Fibroblast of skin of scalp (primary cell): ENCODE measurements around the gene CCDC6.
A peak's percentile ranks its signal among the peaks of the same experiment; 100 is the strongest.

ENCODE experiments used
- DNase-seq: peaks from one replicate; pipeline ENCODE4 v3.0.0-alpha.2; 2013

CCDC6 gene

DNA sequence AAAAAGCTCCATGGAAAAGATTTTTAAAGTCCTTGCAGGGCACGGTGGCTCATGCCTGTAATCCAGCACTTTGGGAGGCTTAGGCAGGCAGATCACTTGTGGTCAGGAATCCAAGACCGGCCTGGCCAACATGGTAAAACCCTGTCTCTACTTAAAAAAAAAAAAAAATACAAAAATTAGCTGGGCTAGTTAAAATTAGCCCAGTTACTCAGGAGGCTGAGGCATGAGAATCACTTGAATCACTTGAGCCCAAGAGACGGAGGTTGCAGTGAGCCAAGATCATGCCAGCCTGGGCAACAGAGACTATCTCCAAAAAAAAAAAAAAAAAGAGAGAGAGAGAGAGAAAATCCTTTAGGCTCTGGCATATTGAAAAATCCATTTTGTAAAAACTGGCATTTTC is 61.9 kb downstream of the CCDC6 start:
- no peak for DNase-seq

GRCh38 chr10:59843748-59844147 is 62.6 kb downstream of the CCDC6 start:
- DNase-seq: no peak

DNA sequence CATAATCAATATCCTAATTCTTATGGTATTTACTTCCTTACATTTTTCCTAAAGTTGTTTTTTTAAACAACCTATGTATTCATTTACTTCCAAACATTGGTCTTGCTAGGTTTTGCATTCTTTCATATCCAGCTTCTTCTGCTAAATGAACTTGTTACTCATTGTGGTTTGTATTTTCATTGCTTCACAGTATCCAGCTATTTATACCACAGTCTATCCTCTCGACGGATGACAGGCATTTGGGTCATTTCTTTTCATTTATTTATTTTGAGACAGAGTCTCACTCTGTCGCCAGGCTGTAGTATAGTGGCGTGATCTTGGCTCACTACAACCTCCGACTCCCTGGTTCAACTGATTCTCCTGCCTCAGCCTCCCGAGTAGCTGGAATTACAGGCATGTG is 66.8 kb downstream of the CCDC6 start:
- DNase-seq: peak; percentile 61

- no peak for DNase-seq
Measured at GRCh38 chr10:59838085-59838789, 68.1 kb downstream of the CCDC6 start.

DNA sequence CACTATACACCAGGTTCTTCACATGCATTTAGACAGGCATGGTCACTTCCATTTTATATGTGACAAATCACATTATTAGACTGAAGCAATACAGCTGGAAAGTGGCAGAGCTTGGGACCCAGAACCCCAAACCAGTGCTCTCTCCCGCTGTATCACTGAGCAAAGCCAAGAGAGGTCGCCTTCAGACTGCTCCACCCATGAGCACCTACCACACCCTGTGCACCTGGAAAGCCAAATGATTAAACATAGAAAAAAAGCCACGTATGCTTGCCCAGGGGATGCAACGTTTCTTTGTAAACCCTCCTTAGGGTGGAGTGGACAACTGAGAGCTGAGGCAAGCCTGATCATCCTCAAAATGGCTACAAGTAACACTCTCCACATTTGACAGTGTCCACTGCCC is 72.5 kb downstream of the CCDC6 start:
- DNase-seq: no peak

GRCh38 chr10:59832506-59832905 is 73.8 kb downstream of the CCDC6 start:
- no peak for DNase-seq

DNA sequence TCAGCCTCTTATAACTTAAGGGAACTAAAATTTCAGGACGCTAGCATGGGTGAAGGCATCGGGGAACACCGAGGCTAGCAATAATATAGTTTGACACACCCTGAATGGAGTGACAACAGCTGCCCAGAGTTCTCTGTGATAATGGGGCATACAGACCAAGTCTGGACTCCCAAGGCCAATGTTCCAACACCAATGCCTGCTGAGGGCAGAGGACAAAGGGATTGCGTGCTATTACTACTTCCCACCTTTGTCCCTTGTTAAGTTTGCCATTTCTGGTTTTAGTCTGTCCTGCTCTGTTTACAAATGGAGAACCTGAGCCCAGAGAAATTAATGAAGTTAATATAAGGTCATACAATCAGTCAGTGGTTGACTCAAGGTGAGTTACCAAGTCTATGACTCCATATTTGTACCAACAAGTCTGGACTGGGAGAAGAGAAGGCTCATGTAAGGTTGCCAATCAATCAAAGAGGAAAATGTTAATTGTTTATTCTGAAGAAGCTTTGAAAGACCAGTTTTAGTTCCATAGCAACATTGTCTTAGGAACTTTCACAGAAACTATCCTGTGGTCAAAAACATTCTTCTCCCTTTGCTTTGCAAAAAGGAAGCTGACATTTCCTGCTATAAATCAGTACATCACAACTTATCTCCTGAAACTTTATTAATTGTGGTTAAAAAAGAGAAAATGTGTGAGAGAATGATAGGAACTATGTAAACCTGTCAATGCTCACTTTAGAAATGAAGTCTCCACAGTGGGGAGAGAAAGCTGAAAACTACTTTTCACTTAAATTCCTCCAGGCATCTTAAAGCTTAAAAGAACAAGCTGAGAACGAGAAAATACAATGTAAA is 74.5 kb downstream of the CCDC6 start:
- no peak for DNase-seq

DNA sequence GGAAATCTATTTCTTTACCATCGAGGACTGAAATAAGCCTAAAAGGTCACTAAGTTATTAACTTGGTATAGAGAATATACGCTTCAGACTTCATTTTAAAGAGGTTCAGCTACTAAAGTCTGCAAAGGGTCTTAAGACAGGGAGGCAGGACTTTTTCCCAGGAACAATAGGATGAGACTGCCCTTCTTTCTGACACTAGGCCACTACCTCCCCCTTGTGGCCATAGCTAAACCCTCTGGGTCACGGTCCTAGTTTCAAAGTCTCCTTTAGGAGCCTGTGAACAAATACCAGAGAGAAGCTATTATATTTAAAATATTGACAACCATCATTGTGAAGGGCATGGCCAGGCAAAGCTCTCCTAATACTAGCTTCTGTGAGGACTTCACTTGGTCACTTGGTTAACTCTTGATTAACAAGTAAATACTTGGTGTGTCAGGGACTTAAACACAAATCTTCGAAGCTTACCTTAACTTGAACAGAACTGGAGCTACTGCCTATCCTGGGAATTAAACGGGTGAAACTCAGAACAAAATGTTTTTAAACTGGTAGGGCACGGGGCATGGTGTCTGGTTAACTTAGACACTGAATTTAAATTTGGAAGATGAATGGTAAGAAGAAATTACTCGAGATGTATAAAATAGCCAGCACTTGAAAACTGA is 75.6 kb downstream of the CCDC6 start:
- DNase-seq: peak; percentile 59

GRCh38 chr10:59829601-59830000 is 76.8 kb downstream of the CCDC6 start:
- DNase-seq: no peak

DNA sequence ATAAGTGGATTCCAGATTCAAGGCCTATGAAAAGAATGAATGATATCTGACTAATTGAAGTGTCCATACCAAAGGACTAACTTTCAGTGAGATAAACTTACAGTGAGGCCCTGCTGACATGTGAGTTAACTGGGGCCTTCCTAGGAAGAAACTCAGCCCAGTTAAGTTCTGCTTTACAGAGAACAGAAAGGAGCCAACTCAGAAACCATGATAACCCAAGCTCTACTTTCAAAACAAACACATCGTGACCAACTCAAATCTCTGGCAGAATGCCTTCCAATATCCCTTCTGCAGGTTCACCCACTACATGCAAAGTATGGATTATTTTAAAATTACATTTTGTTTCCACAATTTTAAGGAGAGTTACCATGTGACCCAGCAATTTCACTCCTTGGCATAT is 77.3 kb downstream of the CCDC6 start:
- no peak for DNase-seq

- no peak for DNase-seq
Measured at GRCh38 chr10:59825932-59826331, 80.4 kb downstream of the CCDC6 start.

DNA sequence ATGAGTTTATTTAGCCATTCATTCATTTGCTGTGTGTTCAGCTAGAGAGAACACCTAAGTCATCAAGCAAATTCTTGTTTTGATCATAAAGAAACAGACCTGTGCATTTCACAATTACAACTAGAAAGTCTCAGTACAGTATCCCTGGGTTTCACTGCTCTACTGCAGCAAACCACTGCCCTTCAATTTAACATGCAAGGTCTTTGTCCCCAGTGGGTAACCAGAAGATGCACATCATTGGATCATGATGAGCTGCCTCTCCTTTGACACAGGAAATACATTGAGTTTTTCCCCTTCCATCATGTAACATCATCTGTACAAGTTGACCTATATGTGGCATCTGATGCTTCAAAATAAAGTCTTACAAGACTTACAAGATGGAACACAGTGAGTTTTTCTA is 82.6 kb downstream of the CCDC6 start:
- DNase-seq: no peak

DNA sequence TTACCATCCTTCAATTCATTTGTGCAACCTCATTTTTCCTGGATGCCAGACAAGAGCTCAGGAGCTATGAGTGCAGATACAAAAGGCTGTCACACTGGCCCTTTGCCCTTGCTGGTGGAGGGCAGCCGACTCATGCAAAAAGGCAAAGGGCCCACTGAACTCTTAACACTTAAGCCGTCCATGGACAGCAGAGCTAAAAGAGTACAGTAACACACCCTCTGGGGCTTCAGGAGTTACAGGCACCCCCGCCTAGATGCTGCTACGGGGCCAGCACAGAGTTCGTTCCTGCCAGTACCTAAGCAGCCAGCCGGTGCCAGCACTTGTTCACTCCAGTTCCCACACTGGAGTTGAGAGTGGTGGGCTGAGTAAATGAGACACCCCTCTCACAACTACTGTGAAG is 83.2 kb downstream of the CCDC6 start:
- no peak for DNase-seq

DNA sequence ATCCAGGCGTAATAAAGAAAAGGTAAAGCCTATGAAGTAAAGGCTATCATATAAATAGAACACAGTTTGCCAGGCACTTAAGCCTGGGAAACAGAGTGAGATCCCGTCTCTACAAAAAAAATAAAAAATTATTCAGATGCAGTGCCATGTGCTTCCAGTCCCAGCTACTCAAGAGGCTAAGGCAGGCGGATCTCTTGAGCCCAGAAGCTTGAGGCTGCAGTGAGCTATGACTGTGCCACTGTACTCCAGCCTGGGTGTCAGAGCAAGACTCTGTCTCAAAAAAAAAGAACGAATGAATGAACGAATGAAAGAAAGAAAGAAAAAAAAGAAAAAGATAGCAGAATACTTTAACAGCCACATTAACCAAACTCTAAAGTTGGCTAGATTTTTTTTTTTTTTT is 85.9 kb downstream of the CCDC6 start:
- DNase-seq: no peak

DNA sequence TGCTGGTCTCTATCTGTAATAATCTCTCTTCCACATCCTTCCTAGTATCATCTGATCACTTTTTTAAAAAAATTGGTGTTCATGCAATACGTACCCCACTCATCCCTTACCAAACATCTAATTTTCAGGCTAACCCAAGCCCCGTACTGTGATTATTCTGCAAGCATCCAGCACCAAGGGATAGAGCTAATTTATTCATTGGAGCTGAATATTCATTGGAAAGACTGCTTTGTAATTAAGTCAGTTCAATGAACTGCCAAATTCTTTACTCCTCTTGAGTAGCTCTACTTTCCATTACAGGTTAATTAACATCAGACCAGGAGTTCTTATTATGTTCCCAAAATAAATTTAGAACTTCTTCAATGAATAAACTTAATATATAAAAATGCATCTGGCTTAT is 86.7 kb downstream of the CCDC6 start:
- no peak for DNase-seq

GRCh38 chr10:59819265-59819664 is 87.1 kb downstream of the CCDC6 start:
- no peak for DNase-seq

- DNase-seq: peak; percentile 18
Measured at GRCh38 chr10:59817773-59818172, 88.6 kb downstream of the CCDC6 start.

DNA sequence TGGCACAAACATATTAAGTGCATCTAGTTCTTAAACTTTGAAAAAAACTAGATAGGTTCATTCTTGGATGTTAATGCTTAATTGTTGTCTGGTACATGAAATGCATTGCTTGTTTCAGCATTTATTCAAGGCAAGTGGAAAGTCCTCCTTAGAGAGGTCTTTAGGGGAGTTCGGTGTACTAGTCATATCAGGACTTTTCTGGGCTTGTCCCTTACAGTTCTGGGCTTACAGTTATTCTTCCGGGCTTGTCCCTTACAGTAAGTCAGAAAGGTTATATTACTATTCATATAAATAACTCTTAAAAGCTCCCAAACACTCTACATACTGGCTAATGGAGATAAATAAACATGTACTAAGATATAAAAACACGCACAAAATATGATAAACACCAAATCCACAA is 91.5 kb downstream of the CCDC6 start:
- DNase-seq: no peak

GRCh38 chr10:59812519-59813122 is 93.7 kb downstream of the CCDC6 start:
- DNase-seq: no peak

DNA sequence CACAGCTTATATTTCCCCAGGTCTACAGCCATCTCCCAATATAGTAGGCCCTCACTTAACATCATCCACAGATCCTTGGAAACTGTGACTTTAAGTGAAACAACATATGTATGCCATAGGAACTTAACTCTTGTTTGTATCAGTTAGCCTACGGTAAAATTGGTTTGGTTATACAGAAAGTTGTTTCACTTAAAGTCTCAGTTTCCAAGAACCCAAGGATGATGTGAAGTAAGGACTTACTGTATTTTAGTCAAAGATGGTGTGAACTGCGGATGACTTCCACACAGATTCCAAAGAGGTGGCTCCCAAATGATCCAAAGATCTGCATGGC is 96.7 kb downstream of the CCDC6 start:
- no peak for DNase-seq

- DNase-seq: peak; percentile 53
Measured at GRCh38 chr10:59808896-59809643, 97.3 kb downstream of the CCDC6 start.
